Upper lobe of right lung (tissue), 1 donor: ENCODE results near the gene PARD3. TPM values are rescaled to one million over a fixed set of nuclear protein-coding genes. Genes with fewer than 3 reads are reported as not detected.

Source experiments
- ATAC-seq: fragments of 200-7000 bp; cut with Tn5 transposase; one replicate; pipeline ENCODE4 v1.9.1; 2020; ENCODE audit warnings: mild to moderate bottlenecking, moderate library complexity
- DNase-seq: peaks from one replicate; pipeline ENCODE4 v3.0.0-alpha.2; 2020
- H3K27ac ChIP-seq: fragments of 200-600 bp; one replicate; pipeline ENCODE4 v1.8.0; 2022
- H3K27me3 ChIP-seq: fragments of 200-600 bp; one replicate; pipeline ENCODE4 v1.8.0; 2022; ENCODE audit warnings: mild to moderate bottlenecking
- H3K36me3 ChIP-seq: fragments of 200-600 bp; one replicate; pipeline ENCODE4 v1.8.0; 2022
- H3K4me1 ChIP-seq: fragments of 200-600 bp; one replicate; pipeline ENCODE4 v1.8.0; 2022
- H3K4me3 ChIP-seq: fragments of 200-600 bp; one replicate; pipeline ENCODE4 v1.8.0; 2022; ENCODE audit warnings: mild to moderate bottlenecking
- H3K9me3 ChIP-seq: fragments of 200-600 bp; one replicate; pipeline ENCODE4 v1.8.0; 2022
- CTCF ChIP-seq: fragments of 200-600 bp; IDR thresholded peaks from one replicate; pipeline ENCODE4 v1.8.0; 2022; ENCODE audit warnings: antibody characterized with exemption
- intact Hi-C: fragments of 100-400 bp; cut with DNase I; formaldehyde crosslinking; loops from one replicate; pipeline ENCODE4 v1.11.0; 2022
- total RNA-seq: library from RNA; stranded (reverse); fragmentation: NEBNext Ultra II Directional; extraction: Animal tissue kit (Norgen Biotek cat#: 25700); gene quantifications from one replicate; pipeline ENCODE4 v1.2.1, GENCODE V29; 2021
- donor health status: DM: no; HTN: yes; CAD: no; lungs with severe emphysema.

Gene PARD3
- total RNA-seq, 1 donor from 2014 or later: 38.5 TPM

- peaks cover 14% of the 10 kb centered on the region for H3K4me1 ChIP-seq
- no peak overlapping the region for H3K27ac ChIP-seq
- no peak for TF ChIP-seq CTCF
- H3K9me3 ChIP-seq: no peaks in the 10 kb centered on the region
- H3K4me3 ChIP-seq: no peak overlapping the region
- intact Hi-C loops: no loop called here
- H3K27me3 ChIP-seq: no peaks in the 10 kb centered on the region
- DNase-seq (no peak), ATAC-seq (no peak)
- H3K36me3 ChIP-seq: no peaks in the 10 kb centered on the region
These were observed 266.1 kb downstream of the PARD3 start for GRCh38 chr10:34549001-34549400.

GRCh38 chr10:34548466-34548865 lies 266.6 kb downstream of the PARD3 start:
- no peak for ATAC-seq

GRCh38 chr10:34547695-34548094 lies 267.4 kb downstream of the PARD3 start:
- DNase-seq: no peak
- no peak for ATAC-seq
- Histone ChIP-seq H3K27me3 (no peaks in the 10 kb centered on the region), H3K4me3 (no peak overlapping the region), H3K27ac (no peak overlapping the region), H3K9me3 (no peaks in the 10 kb centered on the region), H3K36me3 (no peaks in the 10 kb centered on the region), H3K4me1 (peaks cover 14% of the 10 kb centered on the region)
- TF ChIP-seq CTCF: no peak
- intact Hi-C loops: no loop called here

More at GRCh38 chr10:34548466-34548865, 266.6 kb downstream of the PARD3 start:
- TF ChIP-seq CTCF: no peak
- Histone ChIP-seq H3K4me1 (peaks cover 14% of the 10 kb centered on the region), H3K9me3 (no peaks in the 10 kb centered on the region), H3K36me3 (no peaks in the 10 kb centered on the region), H3K27me3 (no peaks in the 10 kb centered on the region), H3K27ac (no peak overlapping the region), H3K4me3 (no peak overlapping the region)
- no peak for DNase-seq
- intact Hi-C loops: no loop called here

GRCh38 chr10:34547291-34547690 lies 267.8 kb downstream of the PARD3 start:
- no peaks in the 10 kb centered on the region for H3K9me3 ChIP-seq
- ATAC-seq: no peak
- H3K36me3 ChIP-seq: no peaks in the 10 kb centered on the region
- H3K27ac ChIP-seq: no peak overlapping the region
- H3K4me1 ChIP-seq: peaks cover 14% of the 10 kb centered on the region
- H3K27me3 ChIP-seq: no peaks in the 10 kb centered on the region
- no peak for DNase-seq
- no peak overlapping the region for H3K4me3 ChIP-seq
- no peak for TF ChIP-seq CTCF
- intact Hi-C loops: no loop called here

- intact Hi-C loops: no loop called here
- DNase-seq (no peak), ATAC-seq (no peak)
- Histone ChIP-seq H3K27ac (no peak overlapping the region), H3K36me3 (no peaks in the 10 kb centered on the region), H3K4me1 (peaks cover 14% of the 10 kb centered on the region), H3K4me3 (no peak overlapping the region), H3K27me3 (no peaks in the 10 kb centered on the region), H3K9me3 (no peaks in the 10 kb centered on the region)
- no peak for TF ChIP-seq CTCF
These were observed 270.7 kb downstream of the PARD3 start for GRCh38 chr10:34544400-34544799.

- no peaks in the 10 kb centered on the region for H3K9me3 ChIP-seq
- DNase-seq: no peak
These were observed 271.4 kb downstream of the PARD3 start for GRCh38 chr10:34543716-34544115.

More at GRCh38 chr10:34543716-34544115, 271.4 kb downstream of the PARD3 start:
- Histone ChIP-seq H3K27ac (no peak overlapping the region), H3K36me3 (no peaks in the 10 kb centered on the region), H3K27me3 (no peaks in the 10 kb centered on the region), H3K4me1 (peaks cover 16% of the 10 kb centered on the region), H3K4me3 (no peak overlapping the region)
- ATAC-seq: no peak
- intact Hi-C loops: no loop called here
- no peak for TF ChIP-seq CTCF
